ENCODE results near the gene SF1.
"Not testable (repeated sequence)": the region's sequence is repeated elsewhere in the genome, so short reads cannot be mapped to it uniquely, and the experiment has no call there.

SF1 gene

GRCh38 chr11:64778473-64779298, at the start of gene SF1:
Gene SF1, minus strand, starts transcription at chr11:64778542. Its CDS starts 150 bp downstream, at chr11:64778392.
- peak; percentile 97 for DNase-seq (ENCODE audit: low read depth, low spot score)

- DNase-seq (ENCODE audit: low read depth, low spot score): no peak
Observed at GRCh38 chr11:64827451-64827839, 49.1 kb upstream of the SF1 start.

- no peak for DNase-seq (ENCODE audit: low read depth, low spot score)
Observed at GRCh38 chr11:64826578-64827450, 48.5 kb upstream of the SF1 start.

- no peak for DNase-seq (ENCODE audit: low read depth, low spot score)
Observed at GRCh38 chr11:64826062-64826461, 47.7 kb upstream of the SF1 start.

GRCh38 chr11:64823568-64824119, 45.3 kb upstream of the SF1 start:
- no peak for DNase-seq (ENCODE audit: low read depth, low spot score)

GRCh38 chr11:64817476-64817875, 39.1 kb upstream of the SF1 start:
- no peak for DNase-seq (ENCODE audit: low read depth, low spot score)

GRCh38 chr11:64815433-64815832, 37.1 kb upstream of the SF1 start:
- DNase-seq (ENCODE audit: low read depth, low spot score): not testable (repeated sequence)

GRCh38 chr11:64814712-64815187, 36.4 kb upstream of the SF1 start:
- DNase-seq (ENCODE audit: low read depth, low spot score): no peak

GRCh38 chr11:64813826-64814225, 35.5 kb upstream of the SF1 start:
- no peak for DNase-seq (ENCODE audit: low read depth, low spot score)

- no peak for DNase-seq (ENCODE audit: low read depth, low spot score)
Observed at GRCh38 chr11:64810891-64811272, 32.5 kb upstream of the SF1 start.

- peak; percentile 95 for DNase-seq (ENCODE audit: low read depth, low spot score)
Observed at GRCh38 chr11:64810271-64810890, 32.0 kb upstream of the SF1 start, which contains the start of gene MEN1. Gene MEN1, minus strand, starts transcription at chr11:64810551. Its CDS starts 442 bp downstream, at chr11:64810109.

- DNase-seq (ENCODE audit: low read depth, low spot score): no peak
Observed at GRCh38 chr11:64809781-64810241, 31.5 kb upstream of the SF1 start.

- no peak for DNase-seq (ENCODE audit: low read depth, low spot score)
Observed at GRCh38 chr11:64805481-64805880, 27.1 kb upstream of the SF1 start.

GRCh38 chr11:64804346-64805210, 26.2 kb upstream of the SF1 start:
- no peak for DNase-seq (ENCODE audit: low read depth, low spot score)

- no peak for DNase-seq (ENCODE audit: low read depth, low spot score)
Observed at GRCh38 chr11:64803846-64804345, 25.6 kb upstream of the SF1 start.

- no peak for DNase-seq (ENCODE audit: low read depth, low spot score)
Observed at GRCh38 chr11:64803158-64803845, 25.0 kb upstream of the SF1 start, which contains the start of gene MAP4K2. Gene MAP4K2, minus strand, starts transcription at chr11:64803214. Its CDS starts 65 bp downstream, at chr11:64803149.

- no peak for DNase-seq (ENCODE audit: low read depth, low spot score)
Observed at GRCh38 chr11:64802370-64803157, 24.2 kb upstream of the SF1 start.

- no peak for DNase-seq (ENCODE audit: low read depth, low spot score)
Observed at GRCh38 chr11:64801561-64802369, 23.4 kb upstream of the SF1 start.

Data from iPS DF 19.7 (cell line).